Measurements from ENCODE around the gene TRPV2. TPM values are rescaled to one million over a fixed set of nuclear protein-coding genes. Genes with fewer than 3 reads are reported as not detected.

Gene TRPV2
- total and polyA plus RNA-seq, 7 donors, result 3.7 to 14.0 (median 9.3) TPM

DNA sequence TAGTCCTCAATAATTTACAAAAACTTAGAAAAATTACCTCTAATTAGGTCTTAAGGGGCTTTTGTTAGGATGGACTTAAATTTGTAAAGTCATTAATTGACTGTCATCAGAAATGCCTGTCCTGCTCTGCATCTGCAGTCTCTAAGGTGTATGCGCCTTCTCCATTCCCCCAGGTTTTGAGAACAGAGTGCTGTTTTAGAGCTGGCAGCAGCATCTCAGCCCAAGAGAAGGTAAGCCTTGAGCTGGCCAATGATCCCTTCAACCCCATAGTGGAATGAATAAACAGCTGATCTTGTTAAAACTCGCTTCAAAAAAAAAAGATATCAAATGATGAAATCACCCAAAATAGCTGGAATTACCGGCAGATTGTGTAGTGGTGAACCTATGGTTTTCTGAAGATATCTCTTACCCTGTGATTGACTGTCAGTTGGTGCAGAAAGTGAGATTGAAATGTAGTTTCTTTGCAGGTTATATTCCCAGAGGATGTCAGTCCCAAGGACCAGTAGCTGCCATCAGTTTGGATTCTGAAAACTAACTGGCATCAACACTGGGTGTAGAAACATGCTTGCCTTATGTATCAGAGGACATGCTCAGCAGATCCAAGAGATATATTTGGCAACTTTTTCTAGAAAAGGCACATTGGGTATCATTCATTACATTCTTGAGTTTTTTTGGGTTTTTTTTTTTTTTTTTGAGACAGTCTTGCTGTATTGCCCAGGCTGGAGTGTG, 25.7 kb downstream of the TRPV2 start:
- no peak for TF ChIP-seq EP300 (IDR thresholded peaks at IDR 0.05)
- no peak for TF ChIP-seq POLR2A (IDR thresholded peaks at IDR 0.05)
- TF ChIP-seq POLR2AphosphoS5 (IDR thresholded peaks at IDR 0.05), result no peak
- TF ChIP-seq, protein P1, sequence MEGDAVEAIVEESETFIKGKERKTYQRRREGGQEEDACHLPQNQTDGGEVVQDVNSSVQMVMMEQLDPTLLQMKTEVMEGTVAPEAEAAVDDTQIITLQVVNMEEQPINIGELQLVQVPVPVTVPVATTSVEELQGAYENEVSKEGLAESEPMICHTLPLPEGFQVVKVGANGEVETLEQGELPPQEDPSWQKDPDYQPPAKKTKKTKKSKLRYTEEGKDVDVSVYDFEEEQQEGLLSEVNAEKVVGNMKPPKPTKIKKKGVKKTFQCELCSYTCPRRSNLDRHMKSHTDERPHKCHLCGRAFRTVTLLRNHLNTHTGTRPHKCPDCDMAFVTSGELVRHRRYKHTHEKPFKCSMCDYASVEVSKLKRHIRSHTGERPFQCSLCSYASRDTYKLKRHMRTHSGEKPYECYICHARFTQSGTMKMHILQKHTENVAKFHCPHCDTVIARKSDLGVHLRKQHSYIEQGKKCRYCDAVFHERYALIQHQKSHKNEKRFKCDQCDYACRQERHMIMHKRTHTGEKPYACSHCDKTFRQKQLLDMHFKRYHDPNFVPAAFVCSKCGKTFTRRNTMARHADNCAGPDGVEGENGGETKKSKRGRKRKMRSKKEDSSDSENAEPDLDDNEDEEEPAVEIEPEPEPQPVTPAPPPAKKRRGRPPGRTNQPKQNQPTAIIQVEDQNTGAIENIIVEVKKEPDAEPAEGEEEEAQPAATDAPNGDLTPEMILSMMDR (IDR thresholded peaks at IDR 0.05), result no peak
- Histone ChIP-seq H3K27me3 (no peaks in the 10 kb centered on the region), H3K4me3 (no peak overlapping the region), H3K36me3 (peaks cover 7 to 45% (median 19%) of the 10 kb centered on the region in 4 donors), H3K27ac (no peak overlapping the region), H3K4me1 (peaks cover 0 to 60% (median 41%) of the 10 kb centered on the region in 4 donors), H3K9me3 (no peaks in the 10 kb centered on the region)
- intact Hi-C loops (cut with DNase I), result no loop called here
- no peak for DNase-seq
- WGBS, 2 donors, result 59 to 69% methylated on average over 3 of the region's 3 CpGs

DNA sequence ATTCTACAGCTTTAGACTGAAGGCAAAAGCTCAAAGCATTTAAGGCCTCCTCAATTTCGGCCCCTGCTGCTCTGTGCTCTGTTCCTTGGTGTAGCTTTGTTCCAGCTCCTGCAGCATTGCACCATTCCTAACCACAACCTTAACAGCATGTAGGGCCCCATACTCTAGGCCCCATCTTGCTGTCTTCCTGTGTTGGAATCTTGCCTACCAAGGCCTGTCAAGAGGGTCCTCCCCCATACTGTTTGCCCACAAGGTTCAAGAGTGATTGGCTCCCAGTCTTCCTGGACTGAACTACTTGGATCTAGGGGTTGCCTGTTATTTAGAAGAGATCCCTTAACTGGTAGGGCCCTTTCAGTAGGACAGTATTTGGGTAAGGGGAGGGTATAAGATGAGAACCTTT, 26.8 kb downstream of the TRPV2 start:
- Histone ChIP-seq H3K9me3 (no peaks in the 10 kb centered on the region), H3K27ac (no peak overlapping the region), H3K4me3 (no peak overlapping the region), H3K27me3 (no peaks in the 10 kb centered on the region), H3K4me1 (peaks cover 0 to 60% (median 41%) of the 10 kb centered on the region in 4 donors), H3K36me3 (peaks cover 7 to 49% (median 19%) of the 10 kb centered on the region in 4 donors)
- no peak for DNase-seq
- TF ChIP-seq POLR2AphosphoS5 (IDR thresholded peaks at IDR 0.05) (no peak), EP300 (IDR thresholded peaks at IDR 0.05) (no peak), POLR2A (IDR thresholded peaks at IDR 0.05) (no peak)
- TF ChIP-seq, protein P1 (IDR thresholded peaks at IDR 0.05), result no peak
- intact Hi-C loops (cut with DNase I), result no loop called here
- WGBS, 2 donors, result 68 to 82% methylated on average over 1 of the region's 1 CpG

- Histone ChIP-seq H3K36me3 (peaks cover 7 to 56% (median 19%) of the 10 kb centered on the region in 4 donors), H3K4me3 (no peak overlapping the region), H3K27ac (no peak overlapping the region), H3K27me3 (no peaks in the 10 kb centered on the region), H3K4me1 (peaks cover 0 to 60% (median 41%) of the 10 kb centered on the region in 4 donors), H3K9me3 (no peaks in the 10 kb centered on the region)
- intact Hi-C loops (cut with DNase I), result no loop called here
- 57 to 75% methylated on average over 7 of the region's 7 CpGs for WGBS, 2 donors
- DNase-seq, result no peak
- TF ChIP-seq EP300 (IDR thresholded peaks at IDR 0.05) (no peak), POLR2A (IDR thresholded peaks at IDR 0.05) (no peak), POLR2AphosphoS5 (IDR thresholded peaks at IDR 0.05) (no peak)
- TF ChIP-seq, protein P1 (IDR thresholded peaks at IDR 0.05), result no peak
These were observed 27.5 kb downstream of the TRPV2 start for GRCh38 chr17:16442594-16443510.

- Histone ChIP-seq H3K9me3 (no peaks in the 10 kb centered on the region), H3K27ac (no peak overlapping the region), H3K4me3 (no peak overlapping the region), H3K36me3 (peaks cover 7 to 59% (median 19%) of the 10 kb centered on the region in 4 donors), H3K4me1 (peaks cover 0 to 55% (median 39%) of the 10 kb centered on the region in 4 donors), H3K27me3 (no peaks in the 10 kb centered on the region)
- WGBS, 2 donors, result 68 to 85% methylated on average over 27 of the region's 27 CpGs
- no peak for TF ChIP-seq EP300 (IDR thresholded peaks at IDR 0.05)
- TF ChIP-seq, protein P1 (IDR thresholded peaks at IDR 0.05), result no peak
- no peak for TF ChIP-seq POLR2AphosphoS5 (IDR thresholded peaks at IDR 0.05)
- no peak for TF ChIP-seq POLR2A (IDR thresholded peaks at IDR 0.05)
- DNase-seq, result no peak
- intact Hi-C loops (cut with DNase I), result no loop called here
These were observed 28.3 kb downstream of the TRPV2 start for GRCh38 chr17:16443511-16444257.
